Lung (tissue), 12 donors: ENCODE measurements around the gene IGFBP7. TPM values are rescaled to one million over a fixed set of nuclear protein-coding genes. Genes with fewer than 3 reads are reported as not detected.

ENCODE experiments used
- ATAC-seq: fragments of 200-7000 bp; cut with Tn5 transposase; one replicate; pipeline ENCODE4 v1.9.1; 2020; ENCODE audit warnings: moderate number of reproducible peaks; ENCODE audit not compliant: insufficient read depth, low FRiP score
- DNase-seq, 3 donors: peaks; one replicate each; pipeline ENCODE4 v3.0.0-alpha.2; 2013 to 2017
- H3K27ac ChIP-seq, 2 donors: one replicate each; pipeline ENCODE4 v1.5.1; 2013; ENCODE audit warnings: mild to moderate bottlenecking in 2 of 2, moderate library complexity in 2 of 2, control low read depth in 1 of 2, inconsistent platforms in 1 of 2, low read depth in 1 of 2, low read length in 1 of 2
- H3K27me3 ChIP-seq, 3 donors: one replicate each; pipeline ENCODE4 v1.5.1; 2013; ENCODE audit warnings: low read length in 2 of 3; ENCODE audit not compliant: control insufficient read depth in 3 of 3, insufficient read depth in 3 of 3
- H3K36me3 ChIP-seq, 4 donors: one replicate each; pipeline ENCODE4 v1.5.1; 2013; ENCODE audit warnings: low read length in 4 of 4, mild to moderate bottlenecking in 1 of 4, moderate library complexity in 1 of 4; ENCODE audit not compliant: control insufficient read depth in 4 of 4, insufficient read depth in 4 of 4
- H3K4me1 ChIP-seq, 5 donors: one replicate each; pipeline ENCODE4 v1.5.1; 2013; ENCODE audit warnings: low read length in 5 of 5, mild to moderate bottlenecking in 2 of 5, moderate library complexity in 1 of 5; ENCODE audit not compliant: control insufficient read depth in 5 of 5, insufficient read depth in 5 of 5
- H3K4me3 ChIP-seq: one replicate; pipeline ENCODE4 v1.5.1; 2013; ENCODE audit warnings: mild to moderate bottlenecking, control low read depth, moderate library complexity
- H3K9ac ChIP-seq, 2 donors: one replicate each; pipeline ENCODE4 v1.5.1; 2013; ENCODE audit warnings: low read length in 2 of 2, control low read depth in 1 of 2; ENCODE audit not compliant: insufficient read depth in 1 of 2
- H3K9me3 ChIP-seq, 4 donors: one replicate each; pipeline ENCODE4 v1.5.1; 2013; ENCODE audit warnings: low read length in 3 of 4, mild to moderate bottlenecking in 1 of 4, moderate library complexity in 1 of 4; ENCODE audit not compliant: control insufficient read depth in 4 of 4, insufficient read depth in 3 of 4
- CTCF ChIP-seq: IDR thresholded peaks from 2 replicates; pipeline ENCODE4 v1.5.1; 2012; ENCODE audit warnings: mild to moderate bottlenecking; ENCODE audit errors: control extremely low read depth, extremely low read depth
- WGBS, 2 donors: extraction: QIAGEN DNeasy Blood & Tissue Kit; methylation state at CpG; one replicate each; pipeline ENCODE4 v1.1.7; 2013; 5-methylcytosine and 5-hydroxymethylcytosine counted together
- polyA plus RNA-seq, 2 donors: library from polyadenylated mRNA; stranded (reverse); fragments of 200-250 nt; gene quantifications; one replicate each; pipeline ENCODE4 v1.2.1, GENCODE V29; 2013
- total RNA-seq, 2 donors: library from RNA; depleted of rRNA in 1 of 2; stranded (reverse); fragments of >200 nt in 1 of 2; gene quantifications; one replicate each; pipeline ENCODE4 v1.2.1, GENCODE V29; 2014 to 2021
- donor health status: control.
- donor health status: control.
- donor health status: Bipolar disorder and iron deficiency.
- donor health status: healthy.
- donor health status: DM: yes; HTN: yes; CAD: no.

IGFBP7 gene
- total and polyA plus RNA-seq, 4 donors: 212 to 517 (median 399) TPM

- peak overlapping the region; percentile 40 to 80 for H3K27ac ChIP-seq
- no peak for TF ChIP-seq CTCF
- DNase-seq (no peak), ATAC-seq (no peak)
- no peak overlapping the region for H3K9ac ChIP-seq
- H3K36me3 ChIP-seq: no peaks in the 10 kb centered on the region
- H3K9me3 ChIP-seq: no peaks in the 10 kb centered on the region
- H3K27me3 ChIP-seq: peaks cover 0 to 3% (median 0%) of the 10 kb centered on the region in 3 donors
- 76 to 80% methylated on average over 9 of the region's 9 CpGs for WGBS, 2 donors
- no peak overlapping the region for H3K4me3 ChIP-seq
- peaks cover 3 to 44% (median 15%) of the 10 kb centered on the region in 5 donors for H3K4me1 ChIP-seq
These were observed 28.2 kb downstream of the IGFBP7 start for GRCh38 chr4:57081651-57082621.

GRCh38 chr4:57080781-57081650 lies 29.2 kb downstream of the IGFBP7 start:
- no peak overlapping the region for H3K9ac ChIP-seq

More at GRCh38 chr4:57080781-57081650, 29.2 kb downstream of the IGFBP7 start:
- Histone ChIP-seq H3K27me3 (peaks cover 0 to 3% (median 0%) of the 10 kb centered on the region in 3 donors), H3K9me3 (no peaks in the 10 kb centered on the region), H3K36me3 (no peaks in the 10 kb centered on the region), H3K4me1 (peaks cover 3 to 49% (median 15%) of the 10 kb centered on the region in 5 donors), H3K4me3 (no peak overlapping the region), H3K27ac (peak overlapping the region; percentile 79 to 80)
- 40 to 59% methylated on average over 5 of the region's 5 CpGs for WGBS, 2 donors
- peak; percentile 82 to 91 (median 90) for DNase-seq
- TF ChIP-seq CTCF: no peak
- ATAC-seq: peak; percentile 48
